ENCODE measurements around the gene SLC17A5.
"Not testable (repeated sequence)": the region's sequence is repeated elsewhere in the genome, so short reads cannot be mapped to it uniquely, and the experiment has no call there.

Gene SLC17A5

GRCh38 chr6:73653571-73654424 is at the start of gene SLC17A5:
Gene SLC17A5 (minus strand): TSS chr6:73653992. CDS start chr6:73653886, 106 bp downstream.
- FAIRE-seq: no peak
- peak; percentile 84 for DNase-seq (ENCODE audit: insufficient read length, low spot score)
- peak; percentile 72 for TF ChIP-seq POLR2A (IDR thresholded peaks at IDR 0.05; ENCODE audit: low read depth, low read length)

GRCh38 chr6:73703466-73703865 is 49.7 kb upstream of the SLC17A5 start:
- DNase-seq (ENCODE audit: insufficient read length, low spot score): no peak
- no peak for TF ChIP-seq POLR2A (IDR thresholded peaks at IDR 0.05; ENCODE audit: low read depth, low read length)
- FAIRE-seq: no peak

DNA sequence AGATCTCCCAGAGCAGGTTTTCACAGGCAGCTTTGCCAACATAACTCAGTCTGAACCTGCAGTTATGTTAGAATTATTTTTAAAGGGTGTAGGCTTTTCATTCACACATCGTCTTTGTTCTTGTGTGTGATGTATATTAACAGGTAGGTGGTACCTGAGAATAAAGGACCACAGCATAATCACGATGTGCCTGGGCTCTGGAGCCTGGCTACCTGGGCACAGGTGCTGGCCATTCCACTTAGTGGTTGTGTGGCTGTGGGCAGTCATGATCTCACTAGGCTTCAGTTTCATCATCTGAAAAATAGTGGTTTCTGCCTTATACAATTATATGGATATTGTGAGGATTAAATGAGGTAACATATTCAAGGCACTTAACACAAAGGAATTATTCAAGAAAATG is 48.7 kb upstream of the SLC17A5 start:
- FAIRE-seq (no peak), DNase-seq (ENCODE audit: insufficient read length, low spot score) (no peak)
- no peak for TF ChIP-seq POLR2A (IDR thresholded peaks at IDR 0.05; ENCODE audit: low read depth, low read length)

DNA sequence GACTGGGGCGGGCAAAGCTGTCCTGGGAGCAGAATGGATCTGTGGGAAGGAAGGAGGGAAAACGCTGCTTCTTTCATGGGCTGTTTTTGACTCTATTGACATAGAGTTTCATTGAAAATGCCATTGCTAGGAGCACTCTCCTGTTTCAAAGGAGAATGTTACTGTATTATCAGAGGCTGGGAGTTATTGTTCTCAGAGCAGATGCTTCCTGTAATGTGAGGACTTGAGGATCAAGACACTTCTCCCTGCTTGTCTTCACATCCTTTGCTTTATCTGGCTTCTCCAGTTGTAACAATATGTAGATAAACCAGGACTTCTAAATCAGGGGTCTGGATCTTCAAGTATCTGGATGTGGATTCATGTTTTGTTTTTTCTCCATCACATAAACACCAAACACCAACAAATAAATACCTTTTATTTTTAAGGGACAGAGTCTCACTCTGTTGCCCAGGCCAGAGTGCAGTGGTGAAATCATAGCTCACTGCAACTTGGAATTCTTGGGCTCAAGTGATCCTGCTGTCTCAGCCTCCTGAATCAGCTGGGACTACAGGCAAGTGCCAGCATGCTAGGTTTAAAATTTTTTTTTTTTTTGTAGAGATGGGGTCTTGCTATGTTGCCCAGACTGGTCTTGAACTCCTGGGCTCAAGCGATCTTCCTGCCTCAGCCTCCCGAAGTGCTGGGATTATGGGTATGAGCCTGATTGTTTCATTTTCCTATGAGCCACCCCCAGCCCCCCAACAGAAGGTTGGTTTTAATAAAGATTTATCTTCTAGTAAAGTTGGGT is 46.1 kb upstream of the SLC17A5 start:
- TF ChIP-seq POLR2A (IDR thresholded peaks at IDR 0.05; ENCODE audit: low read depth, low read length): no peak
- no peak for FAIRE-seq
- DNase-seq (ENCODE audit: insufficient read length, low spot score): no peak

DNA sequence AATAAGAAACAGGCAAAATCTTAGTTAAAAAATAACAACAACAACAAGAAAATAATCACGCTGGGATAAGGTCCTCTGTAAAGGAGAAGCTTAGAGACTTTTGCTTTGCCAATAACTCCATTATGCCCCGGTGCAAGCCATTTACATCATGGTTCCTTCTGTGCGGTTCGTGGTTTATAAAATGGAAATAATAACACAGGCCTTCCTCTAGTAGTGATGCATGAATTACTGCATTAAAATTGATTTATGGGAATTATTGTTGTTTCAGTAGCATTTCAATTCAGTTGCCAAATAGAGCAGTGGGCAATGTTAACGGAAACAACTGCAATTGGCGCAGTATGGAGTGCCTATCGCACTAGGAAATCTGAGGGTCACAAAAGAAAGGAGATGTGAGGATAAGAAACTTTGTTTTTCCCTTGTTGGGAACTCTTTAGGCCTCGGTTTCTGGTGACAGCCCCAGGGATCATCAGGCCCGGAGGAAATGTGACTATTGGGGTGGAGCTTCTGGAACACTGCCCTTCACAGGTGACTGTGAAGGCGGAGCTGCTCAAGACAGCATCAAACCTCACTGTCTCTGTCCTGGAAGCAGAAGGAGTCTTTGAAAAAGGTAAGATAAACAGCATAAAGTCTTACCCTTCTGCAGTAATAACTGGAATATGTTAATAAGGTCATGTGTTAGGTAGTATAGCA is 43.3 kb upstream of the SLC17A5 start:
- no peak for TF ChIP-seq POLR2A (IDR thresholded peaks at IDR 0.05; ENCODE audit: low read depth, low read length)
- FAIRE-seq: no peak
- DNase-seq (ENCODE audit: insufficient read length, low spot score): no peak

DNA sequence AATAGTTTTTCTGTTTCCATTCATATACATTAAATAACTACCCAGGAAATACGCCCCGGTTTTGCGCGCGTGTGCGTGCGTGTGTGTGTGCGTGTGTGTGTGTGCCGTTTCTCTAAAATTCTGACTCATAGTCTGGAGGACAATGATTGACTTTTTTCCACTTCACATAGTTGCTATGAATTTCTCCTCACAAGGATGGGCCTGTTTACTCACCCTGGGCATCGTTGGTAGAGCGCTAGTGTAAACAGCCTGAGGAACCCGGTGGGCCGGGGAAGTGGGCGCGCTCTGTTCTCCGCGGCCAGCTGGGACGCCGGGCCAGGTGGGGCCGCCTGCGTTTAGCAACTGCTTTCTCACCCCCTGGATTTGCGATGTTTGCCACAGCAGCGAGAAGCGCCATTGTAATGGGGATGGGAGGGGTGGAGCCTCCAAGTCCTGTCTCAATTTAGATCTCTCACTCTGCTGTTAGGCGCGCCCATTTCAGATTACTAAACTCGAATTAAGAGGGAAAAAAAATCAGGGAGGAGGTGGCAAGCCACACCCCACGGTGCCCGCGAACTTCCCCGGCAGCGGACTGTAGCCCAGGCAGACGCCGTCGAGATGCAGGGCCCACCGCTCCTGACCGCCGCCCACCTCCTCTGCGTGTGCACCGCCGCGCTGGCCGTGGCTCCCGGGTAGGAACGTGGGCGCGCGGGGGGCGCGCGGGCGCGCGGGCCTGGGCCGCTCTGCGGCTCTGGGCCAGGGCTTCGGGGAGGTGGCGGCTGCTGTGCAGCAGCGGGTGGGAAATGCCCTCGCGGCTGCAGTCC is 42.0 kb upstream of the SLC17A5 start, which contains the start of gene CD109:
Gene CD109 (plus strand): TSS at position 585 of the 803 bp plus-strand sequence. CDS start 13 bp downstream, at position 598.
- peak; percentile 68 for TF ChIP-seq POLR2A (IDR thresholded peaks at IDR 0.05; ENCODE audit: low read depth, low read length)
- DNase-seq (ENCODE audit: insufficient read length, low spot score) (peak; percentile 49), FAIRE-seq (no peak)

- FAIRE-seq (peak; percentile 33), DNase-seq (ENCODE audit: insufficient read length, low spot score) (no peak)
Measured at GRCh38 chr6:73694711-73695411, 41.1 kb upstream of the SLC17A5 start.

DNA sequence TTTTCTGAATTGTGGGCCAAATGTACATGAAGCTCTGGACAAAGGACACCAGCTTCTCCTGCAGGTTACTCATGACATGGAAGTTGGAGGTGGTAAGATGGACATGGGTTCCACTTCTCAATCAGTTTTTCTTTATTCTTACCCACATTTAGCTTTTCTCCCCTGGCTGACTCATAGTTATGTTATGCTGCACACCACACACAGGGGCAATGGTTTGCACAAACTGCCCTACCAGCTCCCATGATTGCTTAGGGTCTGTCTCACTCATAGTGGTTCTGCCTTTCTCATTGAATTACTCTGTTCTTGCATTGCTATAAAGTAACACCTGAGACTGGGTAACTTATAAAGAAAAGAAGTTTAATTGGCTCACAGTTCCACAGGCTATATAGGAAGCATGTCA is 37.7 kb upstream of the SLC17A5 start:
- no peak for FAIRE-seq
- no peak for TF ChIP-seq POLR2A (IDR thresholded peaks at IDR 0.05; ENCODE audit: low read depth, low read length)

More at GRCh38 chr6:73694711-73695411, 41.1 kb upstream of the SLC17A5 start:
- no peak for TF ChIP-seq POLR2A (IDR thresholded peaks at IDR 0.05; ENCODE audit: low read depth, low read length)

GRCh38 chr6:73690056-73690455 is 36.3 kb upstream of the SLC17A5 start:
- no peak for TF ChIP-seq POLR2A (IDR thresholded peaks at IDR 0.05; ENCODE audit: low read depth, low read length)
- no peak for DNase-seq (ENCODE audit: insufficient read length, low spot score)
- FAIRE-seq: no peak

More for the DNA sequence above, 37.7 kb upstream of the SLC17A5 start:
- no peak for DNase-seq (ENCODE audit: insufficient read length, low spot score)

DNA sequence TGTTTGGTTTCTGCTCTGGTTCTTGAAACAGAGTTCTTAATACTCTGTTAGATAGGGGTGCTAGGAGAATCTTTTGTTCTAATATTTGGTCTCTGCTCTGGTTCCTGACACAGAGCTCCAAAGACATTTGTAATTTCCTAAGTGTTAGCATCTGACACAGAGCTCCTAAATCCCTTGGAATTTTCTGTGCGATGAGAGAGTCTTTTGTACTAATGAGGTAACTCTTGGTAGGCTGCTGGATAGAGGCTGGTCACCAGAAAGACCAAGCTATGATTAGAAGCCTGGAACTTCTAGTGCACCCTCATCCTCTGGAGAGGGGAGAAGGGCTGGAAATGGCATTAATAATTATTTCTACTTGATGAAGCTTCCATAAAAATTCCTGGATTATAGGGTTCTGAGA is 34.6 kb upstream of the SLC17A5 start:
- TF ChIP-seq POLR2A (IDR thresholded peaks at IDR 0.05; ENCODE audit: low read depth, low read length): no peak
- FAIRE-seq: no peak
- no peak for DNase-seq (ENCODE audit: insufficient read length, low spot score)

- not testable (repeated sequence) for FAIRE-seq; DNase-seq (ENCODE audit: insufficient read length, low spot score)
Measured at GRCh38 chr6:73683574-73683973, 29.8 kb upstream of the SLC17A5 start.

DNA sequence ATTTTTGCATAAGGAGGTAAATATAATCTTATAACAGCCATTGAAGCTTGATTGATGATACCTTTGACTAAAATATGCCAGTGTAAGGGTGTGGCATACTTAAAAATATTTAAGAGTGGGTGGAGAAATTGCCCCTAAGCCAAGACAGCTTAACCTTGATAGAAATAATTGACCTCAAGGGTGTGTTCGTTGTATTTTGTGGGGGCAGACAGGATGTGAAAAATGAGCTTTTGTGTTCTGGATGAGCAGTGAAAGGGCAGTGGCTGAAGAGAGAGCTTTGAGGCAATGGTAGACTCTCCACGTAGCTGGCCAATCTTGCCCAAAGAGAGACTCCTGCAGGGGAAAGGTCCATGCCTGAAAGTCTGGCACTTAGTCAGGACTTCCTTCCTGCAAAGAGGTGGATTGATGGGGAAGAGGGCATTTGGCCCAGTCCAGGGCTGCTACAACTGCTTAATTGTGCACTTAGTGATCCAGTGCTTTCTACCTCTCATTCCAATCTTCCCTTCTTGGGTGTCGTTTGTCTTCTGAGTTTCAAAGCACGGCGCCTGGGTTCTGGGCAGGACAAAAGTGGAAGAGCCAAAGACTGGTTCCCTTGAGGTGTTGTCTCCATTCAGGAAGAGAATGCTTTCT is 26.6 kb upstream of the SLC17A5 start:
- no peak for FAIRE-seq
- no peak for TF ChIP-seq POLR2A (IDR thresholded peaks at IDR 0.05; ENCODE audit: low read depth, low read length)

GRCh38 chr6:73679846-73680245 is 26.1 kb upstream of the SLC17A5 start:
- DNase-seq (ENCODE audit: insufficient read length, low spot score); FAIRE-seq: not testable (repeated sequence)

More for the DNA sequence above, 26.6 kb upstream of the SLC17A5 start:
- DNase-seq (ENCODE audit: insufficient read length, low spot score): no peak

All from H54 (cell line).